Upper lobe of left lung (tissue), 4 donors: ENCODE measurements around the gene AGGF1.

Source experiments
- CTCF ChIP-seq, 6 experiments: fragments of 450-650 bp in 4 of 6; fragments of 200-600 bp in 2 of 6; sonication (generic) in 2 of 6; IDR thresholded peaks; one replicate each; pipeline ENCODE4 v1.5.1; 2016 to 2019; ENCODE audit warnings: antibody characterized with exemption in 6 of 6
- POLR2A ChIP-seq, 4 donors: fragments of 450-650 bp; IDR thresholded peaks; one replicate each; pipeline ENCODE4 v1.5.1; 2016 to 2017; ENCODE audit warnings: antibody characterized with exemption in 4 of 4, mild to moderate bottlenecking in 2 of 4

GRCh38 chr5:76994337-76994736 is 35.9 kb upstream of the AGGF1 start:
- TF ChIP-seq POLR2A (IDR thresholded peaks at IDR 0.05): no peak
- TF ChIP-seq CTCF (IDR thresholded peaks at IDR 0.05): no peak
